Kidney (tissue), 14 donors: ENCODE results near the gene RSRC1. TPM values are rescaled to one million over a fixed set of nuclear protein-coding genes. Genes with fewer than 3 reads are reported as not detected.

Experiments
- DNase-seq, 5 donors: peaks; one replicate each; pipeline ENCODE4 v3.0.0-alpha.2; 2013 to 2020
- FAIRE-seq: peaks from 2 replicates; lab custom pipeline; 2012; peaks lifted over from hg19 to GRCh38; lab: Jason Lieb, UNC
- H3K27ac ChIP-seq, 2 donors: one replicate each; pipeline ENCODE4 v1.7.0; 2013; ENCODE audit warnings: low read depth in 2 of 2, low read length in 2 of 2, inconsistent platforms in 1 of 2
- H3K27me3 ChIP-seq: one replicate; pipeline ENCODE4 v1.7.1; 2013; ENCODE audit warnings: low read length, inconsistent platforms; ENCODE audit not compliant: control insufficient read depth, insufficient read depth
- H3K36me3 ChIP-seq, 3 donors: one replicate each; pipeline versions ENCODE4 v1.7.0 to v1.7.1; 2013; ENCODE audit warnings: low read length in 3 of 3, control low read depth in 1 of 3, inconsistent platforms in 1 of 3; ENCODE audit not compliant: insufficient read depth in 3 of 3, control insufficient read depth in 2 of 3
- H3K4me1 ChIP-seq, 3 donors: one replicate each; pipeline versions ENCODE4 v1.7.0 to v1.7.1; 2013; ENCODE audit warnings: low read length in 3 of 3, inconsistent platforms in 1 of 3, low read depth in 1 of 3; ENCODE audit not compliant: control insufficient read depth in 2 of 3, insufficient read depth in 2 of 3
- H3K4me3 ChIP-seq, 3 donors: one replicate each; pipeline versions ENCODE4 v1.7.0 to v1.8.1; 2013; ENCODE audit warnings: low read length in 3 of 3, control low read depth in 1 of 3, inconsistent platforms in 1 of 3
- H3K9ac ChIP-seq, 3 donors: one replicate each; pipeline versions ENCODE4 v1.7.0 to v1.7.1; 2013; ENCODE audit warnings: low read length in 3 of 3, control low read depth in 1 of 3, inconsistent platforms in 1 of 3
- H3K9me3 ChIP-seq, 3 donors: one replicate each; pipeline versions ENCODE4 v1.7.0 to v1.7.1; 2013; ENCODE audit warnings: low read length in 3 of 3, control low read depth in 1 of 3, inconsistent platforms in 1 of 3; ENCODE audit not compliant: control insufficient read depth in 2 of 3, insufficient read depth in 1 of 3
- intact Hi-C: fragments of 100-400 bp; cut with DNase I; formaldehyde crosslinking; loops from one replicate; pipeline ENCODE4 v1.11.1; 2022
- polyA plus RNA-seq: library from polyadenylated mRNA; stranded (reverse); fragments of 350-450 nt; fragmentation: Illumina TruSeq; extraction: RNeasy Lipid Tissue Mini Kit (QIAGEN cat#74804); gene quantifications from one replicate; pipeline ENCODE4 v1.2.3, GENCODE V29; 2014; ENCODE audit warnings: low read depth, low replicate concordance; ENCODE audit not compliant: insufficient read depth
- total RNA-seq: library from RNA; stranded (reverse); fragmentation: NEBNext Ultra II Directional; extraction: Animal tissue kit (Norgen Biotek cat#: 25700); gene quantifications from one replicate; pipeline ENCODE4 v1.2.1, GENCODE V29; 2021
- TF ChIP-seq, protein P1 (sequence below): IDR thresholded peaks from 3 replicates; pipeline ENCODE4 v1.5.1; 2012; ENCODE audit warnings: mild to moderate bottlenecking, moderate library complexity, borderline replicate concordance; ENCODE audit not compliant: insufficient read depth; ENCODE audit errors: extremely low read depth
- donor health status: control.
- donor health status: control.
- donor health status: control.
- donor health status: control.
- donor health status: control.
- donor health status: DM: yes; HTN: yes; CAD: no.
- donor health status: Normal renal cell carcinoma (clear cell type).

Gene RSRC1
- total and polyA plus RNA-seq, 2 donors from 2014 or later: 14.3 to 33.8 TPM

DNA sequence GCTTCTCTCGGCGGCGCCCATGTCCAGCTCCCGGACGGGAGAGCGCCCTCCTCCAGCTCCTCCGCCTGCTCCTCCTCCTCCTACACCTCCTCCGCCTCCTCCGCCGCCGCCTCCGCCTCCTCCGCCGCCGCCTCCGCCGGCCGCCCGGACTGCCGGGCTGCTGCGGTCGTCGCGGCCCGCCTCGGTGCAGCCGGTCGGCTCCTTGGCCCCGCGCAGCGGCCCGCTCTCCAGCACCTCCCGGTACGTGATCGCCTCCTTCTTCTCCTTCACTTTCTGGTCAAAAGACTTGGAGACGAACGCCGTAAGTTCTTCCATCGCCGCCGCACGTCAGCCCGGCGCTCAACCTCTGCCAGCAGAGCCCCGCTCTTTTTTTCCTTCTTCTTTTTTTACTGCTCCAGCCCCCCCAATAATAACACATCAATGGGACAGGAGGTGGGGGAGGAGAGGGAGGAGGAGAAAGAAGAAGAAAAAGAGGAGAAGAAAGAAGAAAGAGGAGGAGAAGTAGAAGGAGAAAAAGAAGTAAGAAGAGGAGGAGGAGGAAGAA is 4.1 kb upstream of the RSRC1 start:
- DNase-seq (peak; percentile 43 to 81 (median 60)), FAIRE-seq (no peak)
- no peak overlapping the region for H3K27ac ChIP-seq
- TF ChIP-seq, protein P1, sequence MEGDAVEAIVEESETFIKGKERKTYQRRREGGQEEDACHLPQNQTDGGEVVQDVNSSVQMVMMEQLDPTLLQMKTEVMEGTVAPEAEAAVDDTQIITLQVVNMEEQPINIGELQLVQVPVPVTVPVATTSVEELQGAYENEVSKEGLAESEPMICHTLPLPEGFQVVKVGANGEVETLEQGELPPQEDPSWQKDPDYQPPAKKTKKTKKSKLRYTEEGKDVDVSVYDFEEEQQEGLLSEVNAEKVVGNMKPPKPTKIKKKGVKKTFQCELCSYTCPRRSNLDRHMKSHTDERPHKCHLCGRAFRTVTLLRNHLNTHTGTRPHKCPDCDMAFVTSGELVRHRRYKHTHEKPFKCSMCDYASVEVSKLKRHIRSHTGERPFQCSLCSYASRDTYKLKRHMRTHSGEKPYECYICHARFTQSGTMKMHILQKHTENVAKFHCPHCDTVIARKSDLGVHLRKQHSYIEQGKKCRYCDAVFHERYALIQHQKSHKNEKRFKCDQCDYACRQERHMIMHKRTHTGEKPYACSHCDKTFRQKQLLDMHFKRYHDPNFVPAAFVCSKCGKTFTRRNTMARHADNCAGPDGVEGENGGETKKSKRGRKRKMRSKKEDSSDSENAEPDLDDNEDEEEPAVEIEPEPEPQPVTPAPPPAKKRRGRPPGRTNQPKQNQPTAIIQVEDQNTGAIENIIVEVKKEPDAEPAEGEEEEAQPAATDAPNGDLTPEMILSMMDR: no peak
- H3K4me3 ChIP-seq: no peak overlapping the region
- intact Hi-C loops: no loop called here
- peaks cover 70% of the 10 kb centered on the region for H3K27me3 ChIP-seq
- H3K36me3 ChIP-seq: no peaks in the 10 kb centered on the region
- H3K9me3 ChIP-seq: no peaks in the 10 kb centered on the region
- no peak overlapping the region for H3K9ac ChIP-seq
- H3K4me1 ChIP-seq: peaks cover 0 to 15% (median 0%) of the 10 kb centered on the region in 3 donors

- Histone ChIP-seq H3K4me3 (no peak overlapping the region), H3K36me3 (no peaks in the 10 kb centered on the region), H3K27ac (no peak overlapping the region), H3K4me1 (peaks cover 0 to 15% (median 0%) of the 10 kb centered on the region in 3 donors), H3K9me3 (no peaks in the 10 kb centered on the region), H3K27me3 (peaks cover 59% of the 10 kb centered on the region), H3K9ac (no peak overlapping the region)
- intact Hi-C loops: no loop called here
- FAIRE-seq (no peak), DNase-seq (peak in 4 of 5 donors; percentile 28 to 60 (median 50))
- TF ChIP-seq, protein P1: no peak
These were observed 3.0 kb upstream of the RSRC1 start for GRCh38 chr3:158106766-158107471.

GRCh38 chr3:158107605-158108444 is 2.1 kb upstream of the RSRC1 start:
- no peak overlapping the region for H3K4me3 ChIP-seq
- DNase-seq (peak in 2 of 5 donors; percentile 13 to 33), FAIRE-seq (no peak)
- peaks cover 51% of the 10 kb centered on the region for H3K27me3 ChIP-seq
- no peak overlapping the region for H3K27ac ChIP-seq
- intact Hi-C loops: no loop called here
- H3K36me3 ChIP-seq: no peaks in the 10 kb centered on the region
- TF ChIP-seq, protein P1: no peak
- no peaks in the 10 kb centered on the region for H3K9me3 ChIP-seq
- H3K9ac ChIP-seq: no peak overlapping the region
- peaks cover 0 to 15% (median 0%) of the 10 kb centered on the region in 3 donors for H3K4me1 ChIP-seq
